ENCODE measurements around the gene OMA1.
"Not testable (repeated sequence)": the region's sequence is repeated elsewhere in the genome, so short reads cannot be mapped to it uniquely, and the experiment has no call there.

Gene OMA1

DNA sequence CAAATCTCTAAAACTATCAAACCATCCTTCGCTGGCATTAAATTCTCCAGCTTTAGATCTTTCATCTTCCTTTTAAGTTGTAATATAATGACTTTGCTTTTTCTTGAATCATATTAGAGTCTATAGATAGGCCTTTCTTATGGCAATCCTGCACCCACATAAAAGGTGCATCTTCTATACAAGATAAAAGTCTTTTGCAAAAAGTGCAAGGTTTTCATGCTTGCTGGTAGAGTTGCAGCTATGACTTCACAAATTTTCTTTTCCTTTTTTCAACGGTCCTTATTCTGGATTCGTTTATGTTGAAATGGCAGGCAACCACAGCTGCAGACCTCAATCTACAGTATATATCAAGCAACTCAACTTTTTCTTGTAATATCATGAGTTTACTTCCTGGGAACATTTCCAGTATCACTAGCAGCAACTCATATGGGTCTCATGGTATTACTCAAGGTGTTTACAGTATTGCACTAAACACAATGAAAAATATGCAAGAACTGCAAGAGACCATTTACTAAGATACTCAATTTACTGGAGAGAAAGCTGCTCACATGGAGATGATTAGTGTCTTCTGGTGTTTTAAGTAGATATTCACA lies 22.1 kb downstream of the OMA1 start:
- DNase-seq, result no peak

DNA sequence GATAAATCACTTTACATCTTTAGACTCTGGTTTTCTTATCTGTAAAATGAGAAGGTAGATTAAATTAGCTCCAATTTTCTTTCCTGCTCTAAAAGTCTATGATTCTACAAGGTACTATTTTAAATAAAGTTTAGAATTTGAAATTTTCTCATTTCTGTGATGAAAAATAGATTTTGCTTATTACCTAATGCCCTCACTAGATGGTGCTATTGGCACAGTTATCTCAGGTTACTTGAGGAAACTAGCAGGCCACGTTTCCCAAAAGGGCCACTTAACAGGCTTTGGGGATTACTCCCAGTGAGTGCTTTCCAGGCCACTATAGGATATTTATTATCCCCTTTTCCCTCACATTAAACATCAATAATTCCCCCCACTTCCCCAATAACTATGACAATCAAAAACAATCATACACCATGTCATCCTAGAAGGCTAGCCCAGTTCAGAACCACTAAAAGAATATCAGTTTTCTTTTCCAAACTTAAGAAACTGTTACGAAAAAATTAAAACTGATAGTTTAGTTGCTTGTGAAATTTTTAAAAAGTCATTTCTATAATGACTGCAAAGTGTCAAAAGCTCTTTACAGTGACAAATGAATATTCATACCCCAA lies 30.6 kb downstream of the OMA1 start:
- no peak for DNase-seq

DNA sequence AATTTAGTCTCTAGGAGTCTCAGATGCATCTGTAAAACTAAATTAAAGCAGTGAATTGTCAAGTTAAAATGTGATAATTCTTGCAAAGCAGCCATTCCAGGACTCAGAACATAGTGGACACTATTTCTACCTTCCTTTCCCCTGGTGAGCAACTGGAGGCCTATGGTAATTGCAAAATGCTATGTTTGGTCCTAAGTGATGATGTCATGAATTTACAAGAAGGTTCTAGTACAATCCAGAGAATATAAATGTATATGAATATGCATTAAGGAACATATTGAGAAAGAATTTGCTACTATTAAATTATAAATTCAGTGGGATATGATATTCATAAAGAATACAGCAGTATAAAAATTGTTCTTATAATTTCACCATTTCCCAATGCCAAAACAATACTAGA lies 32.6 kb downstream of the OMA1 start:
- no peak for DNase-seq

DNA sequence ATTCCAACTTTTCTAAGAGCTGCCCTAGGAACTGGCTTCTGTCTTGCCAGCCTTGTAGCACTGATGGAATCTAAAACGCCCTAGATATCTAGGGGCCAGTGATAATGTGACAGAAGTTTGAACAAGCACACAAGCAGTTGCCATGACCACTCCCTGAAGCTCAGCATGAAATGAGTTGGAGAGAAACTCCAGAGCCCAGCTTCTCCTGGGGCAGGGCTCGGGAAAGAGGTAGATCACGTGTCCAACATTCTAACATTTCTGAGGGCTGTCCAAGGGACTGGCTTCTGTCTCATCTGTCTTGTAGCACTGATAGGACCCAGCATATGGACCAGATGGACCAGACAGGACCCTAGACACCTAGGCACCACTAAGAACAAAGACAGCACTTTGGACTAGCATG lies 37.9 kb downstream of the OMA1 start:
- DNase-seq, result no peak

DNA sequence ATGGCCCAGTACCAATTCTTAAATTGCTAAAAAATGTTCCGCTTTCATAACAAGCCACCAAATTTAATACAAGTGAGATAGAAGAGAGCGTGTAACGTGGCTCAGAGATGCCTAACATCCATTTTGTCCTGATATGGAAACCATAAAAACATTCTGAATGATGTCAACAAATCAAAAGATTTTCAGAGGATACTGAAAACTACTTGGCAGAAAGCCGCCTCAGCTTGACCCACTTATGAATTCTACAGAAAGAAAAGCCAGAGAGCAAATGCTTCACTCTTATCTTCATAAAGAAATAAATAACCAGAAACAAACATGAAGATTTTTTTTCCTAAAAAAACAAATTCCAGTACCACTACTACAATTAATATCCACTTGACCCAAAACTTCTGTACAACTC lies 41.2 kb downstream of the OMA1 start:
- DNase-seq, result no peak

DNA sequence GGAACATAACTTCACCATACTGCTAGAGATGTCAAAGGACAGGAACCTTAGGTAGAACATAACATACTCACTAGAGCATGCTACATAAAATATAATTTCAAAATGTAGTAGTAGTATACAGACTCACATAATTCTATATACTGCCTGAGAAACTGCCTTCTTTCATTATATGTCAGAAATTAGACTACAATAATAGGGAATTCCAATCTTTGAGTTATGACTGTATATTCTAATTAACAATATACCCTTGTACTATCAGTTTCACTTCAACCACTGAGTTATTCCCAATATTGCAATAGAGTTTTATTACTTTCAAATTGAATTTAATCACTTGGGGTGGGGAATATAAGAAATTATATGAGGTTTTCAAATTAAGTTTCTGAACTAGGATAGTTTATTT lies 44.0 kb downstream of the OMA1 start:
- no peak for DNase-seq

DNA sequence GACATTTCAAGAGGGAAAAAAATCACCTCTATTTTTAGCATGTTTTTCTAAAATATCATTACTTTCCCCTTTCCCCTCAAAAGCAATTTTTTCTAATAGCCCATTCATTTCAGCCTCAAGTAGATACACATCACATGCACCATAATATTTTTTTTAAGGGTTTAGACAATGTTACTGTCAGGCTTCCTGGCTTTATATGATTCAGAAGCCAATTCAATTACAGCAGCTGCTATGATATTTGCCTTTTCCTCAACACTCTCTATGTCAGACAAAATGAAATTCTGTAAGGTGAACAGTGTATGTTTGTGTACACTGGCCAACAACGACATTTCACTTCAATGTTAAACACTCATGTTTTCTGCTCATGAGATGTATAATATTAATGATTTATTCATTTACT lies 46.5 kb downstream of the OMA1 start:
- no peak for DNase-seq

DNA sequence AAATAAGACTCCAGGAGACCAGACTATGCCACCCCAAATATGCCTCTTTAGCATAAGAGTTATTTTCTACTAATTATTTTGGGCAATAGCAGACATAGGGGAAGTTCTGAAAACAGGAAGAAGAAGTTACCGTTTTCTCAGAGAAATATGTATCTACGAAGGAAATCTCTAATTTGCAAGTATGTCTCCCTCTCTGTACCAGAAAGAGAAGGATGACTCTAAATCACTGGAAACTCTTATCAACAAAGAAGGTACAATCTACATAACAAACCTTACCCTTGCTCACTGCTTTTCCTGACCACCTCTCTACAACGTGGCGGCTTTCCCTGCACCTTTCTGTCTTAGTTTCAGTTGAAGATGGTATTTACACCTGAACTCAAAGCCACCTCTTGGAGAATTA lies 49.0 kb downstream of the OMA1 start:
- no peak for DNase-seq

DNA sequence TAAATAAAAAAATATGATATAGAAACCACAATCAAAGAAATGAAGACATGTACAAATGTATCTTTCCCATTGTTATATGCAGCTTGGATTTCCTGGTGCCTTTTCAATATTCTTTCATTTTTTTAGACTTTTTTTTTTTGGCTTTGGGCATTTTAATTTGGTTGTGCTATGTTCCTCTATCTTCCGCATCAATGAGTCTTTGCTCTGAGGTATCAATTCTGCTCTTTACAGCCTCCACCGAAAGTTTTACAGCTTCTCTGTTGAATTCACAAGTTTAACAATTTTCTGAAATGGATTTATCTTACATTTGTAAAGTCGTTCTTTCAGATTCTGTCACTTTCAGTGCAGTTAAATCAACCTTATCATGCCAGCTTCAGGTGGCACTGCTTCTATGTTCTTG lies 50.5 kb downstream of the OMA1 start:
- no peak for DNase-seq

DNA sequence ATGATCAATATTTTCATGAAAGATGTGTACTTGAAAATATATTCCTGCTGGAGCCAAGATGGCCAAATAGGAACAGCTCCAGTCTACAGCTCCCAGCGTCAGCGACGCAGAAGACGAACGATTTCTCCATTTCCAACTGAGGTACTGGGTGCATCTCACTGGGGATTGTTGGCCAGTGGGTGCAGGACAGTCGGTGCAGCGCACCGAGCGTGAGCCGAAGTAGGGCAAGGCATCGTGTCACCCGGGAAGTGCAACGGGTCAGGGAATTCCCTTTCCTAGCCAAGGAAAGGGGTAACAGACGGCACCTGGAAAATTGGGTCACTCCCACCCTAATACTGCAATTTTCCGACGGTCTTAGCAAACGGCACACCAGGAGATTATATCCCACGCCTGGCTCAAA lies 57.6 kb downstream of the OMA1 start:
- not testable (repeated sequence) for DNase-seq

DNA sequence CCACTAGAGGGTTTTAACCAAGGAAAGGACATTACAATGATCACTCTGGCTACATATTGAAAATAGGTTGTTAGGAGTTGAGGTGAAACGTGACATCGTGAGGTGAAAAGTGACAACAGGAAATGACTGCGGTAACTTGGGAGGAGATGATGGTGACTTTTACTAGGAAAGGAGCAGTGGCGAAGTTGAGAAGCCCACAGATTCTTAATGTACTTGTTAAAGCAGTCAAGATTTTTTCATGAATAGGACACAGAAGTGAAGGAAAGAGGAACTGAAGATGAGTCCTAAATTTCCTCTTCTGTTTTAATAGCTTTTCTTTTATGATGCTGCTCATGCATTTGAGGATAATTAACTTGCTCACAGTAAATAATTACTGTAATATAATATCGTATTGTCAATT lies 59.5 kb downstream of the OMA1 start:
- no peak for DNase-seq

DNA sequence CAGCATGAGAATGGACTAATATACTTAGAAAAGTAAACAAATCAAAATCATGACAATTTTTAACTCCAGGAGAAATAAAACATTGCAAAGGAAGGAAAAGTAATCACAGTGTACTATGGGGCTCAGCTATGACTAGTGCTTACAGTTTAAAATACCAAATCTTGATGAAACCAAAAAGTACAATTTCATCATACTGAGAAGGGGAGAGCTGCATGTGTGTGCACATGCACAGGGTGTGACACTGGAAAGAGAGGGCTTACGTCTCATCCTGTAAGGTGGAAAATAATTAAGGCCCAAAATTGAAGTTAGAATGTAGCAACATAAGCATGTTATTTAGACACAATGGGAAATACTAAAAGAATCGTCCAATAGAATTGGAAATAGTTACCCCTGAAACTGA lies 64.6 kb downstream of the OMA1 start:
- DNase-seq, result no peak

DNA sequence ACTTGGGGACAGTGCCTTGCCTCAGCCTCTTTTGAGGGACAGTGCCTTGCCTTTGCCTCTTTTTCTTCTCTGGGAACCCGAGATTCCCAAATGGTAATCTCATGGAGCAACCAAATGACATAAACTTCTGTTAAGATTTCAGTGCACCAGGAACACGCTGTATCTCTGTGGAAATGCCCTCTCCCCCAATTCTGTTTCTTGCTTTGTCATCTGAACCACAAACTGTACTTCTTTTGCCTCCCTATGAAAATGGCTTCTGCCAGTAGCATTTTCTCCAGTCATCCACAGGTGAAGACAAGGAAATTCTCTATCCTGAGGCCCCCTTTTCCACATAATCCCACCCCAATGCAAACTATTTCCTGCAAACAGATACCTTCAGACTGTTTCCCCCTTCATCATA lies 66.3 kb downstream of the OMA1 start:
- no peak for DNase-seq

DNA sequence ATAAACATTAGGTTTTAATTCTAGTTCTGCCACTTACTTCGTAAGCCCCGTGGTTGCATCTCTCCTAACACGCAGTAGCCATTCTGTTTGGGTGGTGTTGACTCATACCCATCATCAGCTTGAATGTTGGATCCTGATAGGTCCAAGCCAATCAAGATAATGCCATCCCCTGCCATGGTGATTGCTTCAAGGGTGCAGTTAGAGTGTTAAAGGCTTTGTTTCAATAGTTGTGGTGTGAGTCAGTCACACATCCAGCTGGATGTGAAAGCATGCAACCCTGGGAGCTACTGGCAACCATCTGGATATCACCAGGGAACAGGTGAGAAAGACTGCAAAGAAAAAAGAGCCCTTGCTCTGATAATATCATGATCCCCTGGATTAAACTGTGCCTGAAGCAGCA lies 69.1 kb downstream of the OMA1 start:
- DNase-seq, result no peak

DNA sequence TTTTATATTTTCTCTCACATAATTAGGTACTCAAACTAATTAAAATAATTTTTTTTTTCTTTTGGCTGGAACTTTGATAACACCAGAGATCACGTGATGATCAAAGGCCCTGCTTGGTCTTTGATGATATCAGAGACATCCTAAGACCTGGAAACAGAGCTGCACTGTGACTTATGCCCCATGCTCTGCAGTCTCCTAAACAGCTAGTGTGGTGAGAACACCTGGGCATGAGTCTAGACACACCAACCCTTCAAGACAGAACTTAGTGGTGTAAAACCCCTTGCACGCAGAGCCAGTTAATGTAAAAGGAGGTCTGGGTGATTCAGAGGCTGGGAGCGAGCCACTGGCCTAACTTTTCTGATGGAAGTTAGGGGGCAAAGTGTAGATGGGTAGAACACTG lies 70.3 kb downstream of the OMA1 start:
- DNase-seq, result no peak

DNA sequence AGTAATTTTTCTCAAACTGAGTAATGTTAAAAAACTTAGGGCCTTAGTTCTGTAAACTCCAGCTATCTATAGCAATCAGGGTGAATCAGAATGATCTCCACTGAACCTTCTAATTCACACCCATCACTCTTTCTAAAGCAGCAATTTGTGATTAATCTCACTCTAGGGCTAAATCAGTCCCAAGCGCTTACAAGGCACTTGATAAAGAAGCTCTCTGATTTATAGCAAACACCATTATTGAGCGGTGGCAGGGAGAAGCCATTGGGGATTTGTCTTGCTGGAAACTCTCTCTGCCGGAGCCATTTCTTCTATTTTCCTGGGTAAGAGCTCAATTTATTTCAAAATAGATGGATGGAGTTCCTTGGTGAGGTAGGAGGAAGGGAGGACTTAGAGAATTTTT lies 77.0 kb downstream of the OMA1 start:
- no peak for DNase-seq

DNA sequence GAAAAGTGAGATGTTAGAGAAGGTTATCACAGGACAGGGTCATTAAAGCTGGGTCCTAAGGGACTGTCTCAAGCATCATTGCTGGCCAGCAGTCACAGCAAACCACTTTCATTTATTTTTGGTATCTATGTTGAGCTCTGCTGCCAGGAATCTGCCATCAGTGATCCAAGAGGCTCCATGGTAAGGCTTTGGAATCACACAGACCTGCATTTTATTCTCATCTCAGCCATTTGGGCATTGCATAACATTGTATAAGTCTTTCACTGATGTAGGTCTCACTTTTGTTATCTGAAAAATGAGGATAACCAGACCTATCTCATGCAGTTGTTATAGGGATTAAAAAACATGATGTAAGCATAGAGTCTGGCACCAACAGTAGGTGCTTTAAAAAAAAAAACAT lies 77.5 kb downstream of the OMA1 start:
- no peak for DNase-seq

DNA sequence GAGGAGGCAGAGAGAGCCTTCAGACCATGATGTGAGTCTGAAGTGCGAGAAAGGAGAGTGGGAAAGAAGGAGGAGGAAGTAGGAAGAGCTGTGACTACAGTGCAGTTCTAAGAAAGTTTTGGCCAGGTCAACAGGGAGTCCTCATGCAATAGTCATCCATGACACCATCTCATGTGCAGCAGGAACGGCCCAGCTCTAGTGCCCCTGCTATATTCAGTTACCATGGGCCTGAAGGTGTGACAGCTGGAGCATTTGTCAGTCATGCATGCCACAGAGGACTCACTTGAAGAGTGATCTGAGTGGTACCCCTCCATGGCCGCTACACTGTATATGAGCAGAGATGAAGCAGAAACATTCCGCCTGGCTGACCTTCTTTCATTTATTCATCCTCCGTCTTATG lies 77.9 kb downstream of the OMA1 start:
- DNase-seq, result no peak

DNA sequence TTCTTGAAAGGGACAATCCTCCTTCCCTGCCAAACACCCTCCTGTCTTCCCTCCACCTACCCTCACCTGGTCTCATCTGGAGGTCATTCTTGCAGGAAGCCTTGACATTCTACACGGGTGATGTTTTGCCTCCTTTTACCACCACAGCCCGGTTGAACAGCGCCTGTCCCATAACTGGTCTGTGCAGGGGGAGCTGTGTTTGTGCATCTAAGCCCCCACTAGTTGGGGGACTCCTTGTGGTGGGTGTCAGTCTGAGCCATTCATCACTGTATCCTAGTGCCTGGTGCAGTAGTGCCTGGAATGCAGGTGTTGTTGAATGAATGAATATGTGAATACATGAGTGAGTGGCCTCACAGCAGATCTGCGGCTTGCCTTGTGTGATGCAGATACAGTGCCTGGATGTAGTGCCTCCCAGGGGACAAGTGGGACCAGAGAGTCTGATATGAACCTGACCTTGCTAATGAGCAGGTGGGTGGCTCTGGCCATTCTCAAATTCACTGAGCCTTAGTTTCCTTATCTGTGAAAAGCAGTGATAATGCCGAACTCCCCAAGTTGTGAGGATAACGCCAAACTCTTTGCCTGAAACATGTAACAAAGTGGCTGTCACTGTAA lies 79.8 kb downstream of the OMA1 start:
- DNase-seq, result no peak

DNA sequence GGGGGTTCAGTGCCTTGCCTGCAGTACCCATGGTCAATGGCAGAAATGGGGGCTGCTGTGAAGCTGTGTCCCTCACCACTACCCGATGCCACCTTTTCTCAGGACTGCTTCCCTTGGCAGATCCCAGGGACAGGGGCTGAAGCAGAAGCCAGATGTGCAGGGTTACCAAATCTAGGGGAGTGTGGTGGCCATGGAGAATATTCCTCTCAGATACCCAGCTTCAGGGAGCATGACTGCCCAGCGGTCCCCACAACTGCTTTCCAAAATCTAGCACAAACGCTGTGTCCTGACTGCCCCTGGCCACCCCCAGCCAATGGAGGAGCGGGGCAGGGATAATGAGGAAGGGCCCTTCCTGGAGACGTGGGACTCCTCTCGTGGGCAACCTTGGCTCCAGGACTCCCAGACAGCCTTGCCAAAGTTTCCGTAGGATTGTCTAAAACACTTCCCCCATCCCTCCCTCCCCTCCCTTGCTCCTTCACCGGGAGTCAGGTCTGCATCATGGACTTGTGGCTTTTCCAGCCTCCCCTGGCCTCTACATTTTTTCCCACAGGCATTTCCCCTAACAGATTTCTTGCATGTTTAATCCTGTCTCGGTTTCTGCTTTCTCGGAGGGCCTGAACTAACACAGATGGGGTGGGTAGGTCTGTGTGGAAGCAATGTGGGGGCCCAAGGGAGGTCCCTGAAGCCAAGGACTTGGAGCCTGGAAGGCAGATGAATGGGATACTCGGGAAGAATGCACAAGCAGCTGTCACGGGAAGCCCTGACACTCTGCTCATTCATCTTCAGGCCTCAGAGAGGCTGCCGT lies 80.5 kb downstream of the OMA1 start:
- no peak for DNase-seq

DNA sequence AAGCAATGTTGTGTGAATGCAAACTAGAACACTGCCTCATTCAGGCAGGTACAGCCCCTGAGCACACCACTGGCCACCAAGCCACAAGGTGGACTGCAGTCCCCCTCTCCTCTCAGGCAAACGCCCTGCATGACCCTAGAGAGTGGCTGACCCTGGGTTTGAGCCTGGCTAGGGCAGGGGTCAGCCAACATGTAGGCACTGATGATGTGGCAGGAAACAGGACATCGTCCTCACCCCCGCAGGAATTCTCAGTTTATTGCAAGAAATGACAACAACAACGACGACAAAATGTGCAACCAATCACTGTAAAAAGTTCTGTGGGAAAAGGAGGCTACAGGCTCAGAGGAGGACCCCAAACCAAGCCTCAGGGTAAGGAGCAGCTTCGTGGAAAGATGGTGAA lies 81.3 kb downstream of the OMA1 start:
- DNase-seq, result no peak

DNA sequence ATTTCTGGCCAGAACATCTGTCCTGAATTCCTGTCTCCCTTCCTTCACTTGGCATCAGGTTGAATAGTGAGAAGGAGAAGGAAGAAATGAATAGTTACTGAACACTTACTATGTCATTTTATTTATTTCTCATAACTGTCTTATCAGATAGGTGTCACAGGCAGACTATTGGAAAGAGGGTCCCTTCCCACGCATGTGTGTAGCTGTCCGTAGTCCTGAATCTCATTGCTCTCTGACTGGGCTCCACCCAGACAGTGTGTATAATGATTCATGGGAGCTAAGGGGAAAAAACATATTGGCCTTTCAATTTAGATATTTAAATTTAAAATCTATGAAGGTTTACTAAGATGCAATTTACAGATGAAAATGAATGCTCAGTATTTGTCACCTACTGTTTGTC lies 86.1 kb downstream of the OMA1 start:
- peak; percentile 22 for DNase-seq

DNA sequence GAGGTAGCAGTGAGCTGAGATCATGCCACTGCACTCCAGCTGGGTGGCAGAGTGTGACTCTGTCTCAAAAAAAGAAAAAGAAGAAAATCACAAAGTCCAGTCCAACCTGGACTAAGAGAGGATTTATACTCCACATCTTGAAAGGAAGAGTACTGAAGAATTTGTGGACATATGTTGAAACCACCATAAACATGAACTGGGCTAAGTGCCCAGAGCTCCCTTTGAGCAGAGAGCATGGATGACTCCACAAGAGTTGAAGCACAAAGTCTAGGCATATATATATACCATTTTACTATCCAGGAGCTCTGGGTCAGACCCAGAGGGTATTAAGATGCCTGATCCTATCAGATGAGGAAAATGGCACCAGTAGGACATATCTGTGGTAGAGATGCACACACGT lies 86.6 kb downstream of the OMA1 start:
- DNase-seq, result no peak

DNA sequence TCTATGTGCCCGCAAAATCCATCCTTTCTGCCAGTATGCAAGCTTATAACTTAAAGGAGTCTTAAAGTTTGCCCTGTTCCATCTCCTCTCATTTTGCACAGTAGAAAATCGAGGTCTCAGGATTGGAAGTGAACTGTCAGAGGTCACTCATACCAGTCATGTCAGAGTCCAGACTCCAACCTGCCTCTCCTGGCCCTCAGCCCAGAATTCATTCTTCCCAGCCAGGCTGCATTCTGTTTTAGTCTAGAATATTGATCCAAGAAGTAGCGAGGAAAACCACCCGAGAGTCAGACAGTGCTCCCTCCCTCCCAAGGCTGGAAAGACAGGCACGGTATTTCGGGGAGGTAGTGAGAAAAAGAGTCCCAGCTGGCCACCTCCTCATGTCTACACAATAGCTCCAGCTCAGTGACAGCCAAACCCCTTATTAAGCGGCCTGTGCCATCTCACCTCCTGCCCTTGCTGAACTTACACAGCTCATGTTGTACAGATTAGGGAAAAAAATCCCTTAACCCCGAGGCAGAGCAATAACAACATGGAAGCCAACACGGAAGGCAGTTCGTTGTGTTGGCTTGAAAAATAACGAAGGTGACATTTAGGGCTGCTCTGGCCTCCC lies 89.4 kb downstream of the OMA1 start:
- DNase-seq, result no peak
